Ramos (cell line): ENCODE data around the gene FZD1.

ENCODE experiments used
- in situ Hi-C: fragments of 300-500 bp; cut with MboI; formaldehyde crosslinking; loops from one replicate; pipeline ENCODE4 v1.14.3; 2022; ENCODE audit warnings: low sequenced_read_pairs; ENCODE audit not compliant: unreplicated experiment

Gene FZD1

DNA sequence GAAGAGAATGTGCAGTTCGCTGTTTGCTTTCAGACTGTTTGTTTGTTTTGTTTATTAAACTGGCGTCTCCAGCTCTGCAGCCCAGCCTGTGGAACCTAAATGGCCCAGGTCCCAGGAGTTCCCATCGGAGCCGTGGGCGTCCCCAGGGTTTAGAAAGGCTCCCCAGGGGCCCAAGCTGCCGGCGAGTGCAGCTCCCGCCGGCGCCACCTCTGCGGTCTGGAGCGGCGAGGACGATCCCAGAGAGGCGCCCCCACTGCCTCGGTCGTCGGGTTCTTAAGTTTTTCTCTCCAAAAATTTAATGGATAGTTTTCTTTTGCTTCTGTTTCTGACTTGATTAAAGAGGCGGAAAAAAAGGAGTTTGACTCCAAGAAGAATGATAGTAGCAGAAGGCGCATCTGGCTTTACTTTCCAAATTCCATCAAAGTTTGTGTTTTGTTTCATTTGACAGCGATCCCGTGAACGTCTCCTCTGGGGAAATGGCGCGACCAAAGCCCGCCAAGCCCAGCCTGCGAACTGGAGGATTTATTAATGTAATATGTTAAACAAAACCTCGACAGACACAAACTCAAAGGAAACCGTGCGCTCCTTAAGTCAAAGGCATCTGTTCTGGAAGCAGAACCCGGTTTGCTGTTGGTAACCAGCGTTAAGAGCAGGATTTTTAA is 718 bp upstream of the FZD1 start:
- in situ Hi-C loops: no loop called here

DNA sequence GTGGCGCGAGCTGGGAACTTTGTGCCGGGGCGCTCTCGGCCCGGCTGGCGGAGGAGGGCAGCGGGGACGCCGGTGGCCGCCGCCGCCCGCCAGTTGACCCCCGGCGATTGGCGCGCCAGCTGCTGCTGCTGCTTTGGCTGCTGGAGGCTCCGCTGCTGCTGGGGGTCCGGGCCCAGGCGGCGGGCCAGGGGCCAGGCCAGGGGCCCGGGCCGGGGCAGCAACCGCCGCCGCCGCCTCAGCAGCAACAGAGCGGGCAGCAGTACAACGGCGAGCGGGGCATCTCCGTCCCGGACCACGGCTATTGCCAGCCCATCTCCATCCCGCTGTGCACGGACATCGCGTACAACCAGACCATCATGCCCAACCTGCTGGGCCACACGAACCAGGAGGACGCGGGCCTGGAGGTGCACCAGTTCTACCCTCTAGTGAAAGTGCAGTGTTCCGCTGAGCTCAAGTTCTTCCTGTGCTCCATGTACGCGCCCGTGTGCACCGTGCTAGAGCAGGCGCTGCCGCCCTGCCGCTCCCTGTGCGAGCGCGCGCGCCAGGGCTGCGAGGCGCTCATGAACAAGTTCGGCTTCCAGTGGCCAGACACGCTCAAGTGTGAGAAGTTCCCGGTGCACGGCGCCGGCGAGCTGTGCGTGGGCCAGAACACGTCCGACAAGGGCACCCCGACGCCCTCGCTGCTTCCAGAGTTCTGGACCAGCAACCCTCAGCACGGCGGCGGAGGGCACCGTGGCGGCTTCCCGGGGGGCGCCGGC is 870 bp downstream of the FZD1 start:
- in situ Hi-C loops: no loop called here

GRCh38 chr7:91265693-91266066 is 1.4 kb downstream of the FZD1 start:
- in situ Hi-C loops: no loop called here

GRCh38 chr7:91266067-91266688 is 1.9 kb downstream of the FZD1 start:
- in situ Hi-C loops: no loop called here

- in situ Hi-C loops: no loop called here
Observed at GRCh38 chr7:91266689-91267090, 2.5 kb downstream of the FZD1 start.

- in situ Hi-C loops: no loop called here
Observed at GRCh38 chr7:91267171-91267955, 3.1 kb downstream of the FZD1 start.

DNA sequence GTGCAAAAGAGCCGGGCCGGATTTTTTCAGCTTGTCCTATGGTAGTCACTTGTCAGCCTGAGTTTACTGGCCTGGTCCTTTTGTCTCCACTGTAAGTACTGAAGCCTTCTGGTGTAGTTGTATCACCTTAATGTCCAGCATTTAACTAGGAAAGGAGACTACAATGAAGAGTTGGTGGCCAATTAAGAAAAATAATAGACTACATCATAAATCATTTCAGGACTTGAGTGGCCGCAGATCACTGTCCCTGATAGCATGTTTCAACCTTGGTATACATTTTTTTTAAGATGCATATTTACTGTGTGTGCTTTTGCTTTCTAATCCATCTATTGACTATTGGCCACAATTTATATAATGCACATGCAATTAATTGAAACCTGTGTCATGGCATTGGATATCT is 6.1 kb downstream of the FZD1 start:
- in situ Hi-C loops: no loop called here

- in situ Hi-C loops: no loop called here
Observed at GRCh38 chr7:91276909-91277308, 12.7 kb downstream of the FZD1 start.

DNA sequence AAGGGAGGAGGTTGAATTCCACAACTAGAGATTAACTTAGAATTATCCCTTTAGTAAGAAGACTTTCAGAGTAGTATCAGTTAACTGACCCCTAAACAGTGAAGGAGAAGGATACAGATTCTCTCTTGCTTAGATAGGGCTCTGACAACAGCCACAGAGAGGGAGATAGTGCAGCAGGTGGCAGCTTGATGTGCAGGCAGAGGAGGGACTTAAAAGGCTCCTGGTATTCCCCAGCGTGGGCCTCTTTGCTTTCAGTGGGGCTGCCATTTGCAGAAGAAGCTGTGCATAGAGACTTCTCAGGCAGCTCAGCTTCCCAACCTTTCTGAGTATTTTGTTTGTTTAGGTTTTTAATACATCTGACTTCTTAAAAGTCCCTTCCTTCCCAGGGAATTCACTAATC is 16.0 kb downstream of the FZD1 start:
- in situ Hi-C loops: no loop called here

DNA sequence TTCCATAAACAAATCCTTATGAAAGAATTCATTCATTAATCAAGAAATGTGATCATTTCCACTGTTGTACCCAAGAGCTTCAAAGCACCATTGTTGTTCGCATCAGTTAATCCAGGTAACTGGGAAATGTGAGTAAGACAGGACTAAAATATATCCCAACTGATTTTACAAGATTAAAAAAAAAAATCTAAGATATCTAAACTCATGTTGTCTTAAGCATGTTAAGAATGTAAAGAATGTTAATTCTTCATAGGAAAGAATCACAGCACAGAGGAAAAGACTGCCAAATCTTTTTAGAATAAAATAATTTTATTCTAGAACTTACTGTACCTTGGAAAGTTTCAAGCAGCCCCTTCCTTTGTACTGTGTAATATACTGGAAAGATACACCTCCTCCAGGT is 16.4 kb downstream of the FZD1 start:
- in situ Hi-C loops: no loop called here

- in situ Hi-C loops: no loop called here
Observed at GRCh38 chr7:91285696-91286355, 21.6 kb downstream of the FZD1 start.

DNA sequence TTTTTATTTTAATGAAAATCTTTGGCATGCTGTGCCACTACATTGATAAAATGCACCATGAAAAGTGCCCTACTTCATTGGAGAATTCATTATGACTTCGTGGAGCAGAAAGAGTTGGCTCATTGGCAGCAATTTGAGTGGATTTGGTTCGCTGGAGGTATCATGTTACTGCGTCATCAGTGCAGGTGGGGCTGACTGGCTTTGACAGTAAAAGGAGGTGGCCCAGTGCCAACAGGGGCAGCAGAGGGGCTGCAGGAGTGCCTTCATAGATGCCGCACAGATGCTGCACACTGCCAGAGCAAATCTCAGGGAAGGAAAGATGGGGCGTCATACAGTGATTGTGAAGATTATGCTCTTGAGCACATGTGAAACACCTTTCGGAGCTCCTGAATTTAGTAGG is 22.2 kb downstream of the FZD1 start:
- in situ Hi-C loops: no loop called here

GRCh38 chr7:91287371-91288084 is 23.3 kb downstream of the FZD1 start:
- in situ Hi-C loops: no loop called here

- in situ Hi-C loops: no loop called here
Observed at GRCh38 chr7:91288208-91288824, 24.1 kb downstream of the FZD1 start.

DNA sequence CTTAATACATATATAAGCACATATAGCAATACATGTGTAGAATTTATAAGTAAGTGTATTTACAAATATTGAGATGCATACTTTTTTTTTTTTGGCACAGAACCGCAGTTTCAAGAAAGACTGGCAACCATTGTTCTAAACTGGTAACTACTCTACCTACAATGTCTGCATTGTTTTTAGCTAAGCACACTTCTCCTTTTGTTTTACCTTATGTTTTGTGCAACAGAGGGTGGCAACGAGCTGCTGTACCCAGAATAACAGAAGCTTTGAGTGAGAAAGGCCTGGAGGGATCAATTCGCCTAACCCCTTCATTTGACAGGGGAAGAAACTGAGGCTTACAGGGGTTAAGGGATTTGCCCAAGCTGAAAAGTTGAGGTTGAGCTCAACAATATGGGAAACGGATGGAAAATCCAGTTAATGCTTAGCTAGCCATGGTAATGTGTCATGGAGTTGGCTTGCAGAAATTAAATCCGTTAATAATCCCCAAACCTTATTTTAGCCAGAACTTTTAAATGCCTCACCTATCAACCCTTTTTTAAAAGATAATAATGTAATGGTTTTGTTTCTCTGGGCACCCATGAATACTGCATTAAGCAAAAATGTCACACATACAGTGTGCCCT is 25.5 kb downstream of the FZD1 start:
- in situ Hi-C loops: no loop called here

DNA sequence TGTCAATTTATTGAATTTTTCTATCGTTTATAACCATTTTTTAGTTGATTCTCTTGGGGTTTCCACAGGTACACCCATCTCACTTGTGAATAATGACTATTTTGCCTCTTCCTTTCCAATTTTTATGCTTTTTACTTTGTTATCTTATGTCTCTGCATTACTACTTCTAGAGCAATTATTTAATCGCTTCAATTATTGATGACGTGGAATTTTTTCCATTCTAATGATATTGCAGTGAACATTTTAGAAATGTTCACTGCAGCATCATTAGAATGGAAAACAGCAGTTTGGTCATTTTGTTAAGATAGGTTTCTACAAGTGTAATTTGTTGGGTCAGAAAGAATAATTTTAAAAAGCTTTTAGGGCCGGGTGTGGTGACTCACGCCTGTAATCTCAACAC is 27.1 kb downstream of the FZD1 start:
- in situ Hi-C loops: no loop called here

GRCh38 chr7:91291902-91292301 is 27.7 kb downstream of the FZD1 start:
- in situ Hi-C loops: no loop called here

DNA sequence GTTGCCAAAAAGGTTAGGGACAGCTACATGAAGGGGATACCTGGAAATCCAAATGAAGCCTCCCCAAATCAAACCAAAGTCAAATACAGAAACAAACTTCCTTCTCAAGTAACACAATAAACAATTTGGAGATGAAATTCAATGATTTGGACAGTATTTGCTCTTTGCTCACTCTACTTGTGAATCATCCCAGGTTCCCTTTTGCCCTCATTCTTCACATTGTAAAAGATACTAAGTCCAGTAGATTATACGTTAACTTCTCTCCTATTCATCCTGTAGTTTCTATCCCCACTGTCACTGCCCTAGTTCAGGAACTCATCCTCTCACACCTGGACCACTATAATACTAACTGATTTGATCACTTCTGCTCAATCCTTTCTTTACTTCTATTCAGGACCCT is 28.3 kb downstream of the FZD1 start:
- in situ Hi-C loops: no loop called here

DNA sequence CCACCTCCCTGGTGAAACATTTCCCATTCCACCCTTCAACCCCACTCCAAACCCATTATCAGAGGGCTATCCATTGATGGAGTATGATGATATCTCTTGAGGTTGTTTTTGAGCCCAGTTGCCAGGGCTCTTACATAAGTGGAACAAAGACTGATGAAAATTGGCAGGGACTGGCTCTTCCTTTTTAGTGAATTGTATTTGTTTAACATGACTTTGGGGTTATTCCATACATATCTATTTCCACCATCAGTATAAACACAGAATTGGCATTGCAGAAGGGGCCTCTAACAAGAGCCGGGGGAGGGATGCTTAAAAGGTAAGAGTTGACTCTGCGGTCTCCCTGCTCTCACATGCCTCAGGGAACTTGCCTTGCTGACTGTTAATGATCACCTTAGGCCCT is 28.9 kb downstream of the FZD1 start:
- in situ Hi-C loops: no loop called here
